H1 (cell line): ENCODE measurements around the gene GJB3. TPM values are rescaled to one million over a fixed set of nuclear protein-coding genes. Genes with fewer than 3 reads are reported as not detected.

ENCODE experiments used
- CTCF ChIA-PET: fragments of 300-600 bp; sonication (Branson Sonifier 250); formaldehyde crosslinking; loops from one replicate; lab custom pipeline; 2021; ENCODE audit not compliant: partially characterized antibody; lab: Charles Lee
- POLR2A ChIA-PET: fragments of 300-600 bp; sonication (Branson Sonifier 250); formaldehyde crosslinking; loops from one replicate; lab custom pipeline; 2021; ENCODE audit warnings: inconsistent platforms; ENCODE audit not compliant: partially characterized antibody; lab: Charles Lee
- DNase-seq, 2 experiments: peaks; one replicate each; pipeline versions ENCODE4 v3.0.0 to v3.0.0-alpha.2; 2010 to 2022; ENCODE audit warnings: low spot score in 2 of 2, low read depth in 1 of 2, mixed read lengths in 1 of 2
- FAIRE-seq: peaks from 2 replicates; lab custom pipeline; 2011; peaks lifted over from hg19 to GRCh38; lab: Jason Lieb, UNC
- H2AFZ ChIP-seq: 2 replicates; pipeline ENCODE4 v1.8.1; 2012; ENCODE audit warnings: low read length, inconsistent platforms
- H2AK5ac ChIP-seq: 2 replicates; pipeline ENCODE4 v1.6.1; 2013; ENCODE audit warnings: low read depth, low read length
- H2BK120ac ChIP-seq: replicated peaks from 2 replicates; pipeline ENCODE3; 2013; ENCODE audit warnings: low read depth, low read length, inconsistent platforms
- H2BK12ac ChIP-seq: 2 replicates; pipeline ENCODE4 v1.6.1; 2013; ENCODE audit warnings: low read depth, low read length
- H2BK15ac ChIP-seq: 2 replicates; pipeline ENCODE4 v1.6.1; 2013; ENCODE audit warnings: low read length
- H2BK20ac ChIP-seq: 2 replicates; pipeline ENCODE4 v1.6.1; 2013; ENCODE audit warnings: low read length
- H2BK5ac ChIP-seq: 2 replicates; pipeline ENCODE4 v1.6.1; 2013; ENCODE audit warnings: low read depth, low read length
- H3K14ac ChIP-seq: 2 replicates; pipeline ENCODE4 v1.6.1; 2013; ENCODE audit warnings: inconsistent platforms; ENCODE audit not compliant: insufficient read length
- H3K18ac ChIP-seq: 2 replicates; pipeline ENCODE4 v1.6.1; 2013; ENCODE audit warnings: low read length; ENCODE audit errors: extremely low read depth
- H3K23ac ChIP-seq: 2 replicates; pipeline ENCODE4 v1.6.1; 2013; ENCODE audit warnings: inconsistent platforms; ENCODE audit not compliant: insufficient read length
- H3K23me2 ChIP-seq: 2 replicates; pipeline ENCODE4 v1.6.1; 2013; ENCODE audit warnings: low read depth, low read length
- H3K27ac ChIP-seq: 2 replicates; pipeline ENCODE4 v1.6.1; 2011; ENCODE audit warnings: low read depth, low read length, inconsistent platforms
- H3K27me3 ChIP-seq, 4 experiments: replicated peaks in 1 of 4; 1 replicate in 1 of 4; 2 replicates in 3 of 4; pipeline versions ENCODE4 v1.6.1 to v1.8.1; 2011 to 2013; ENCODE audit warnings: low read length in 3 of 4, mild to moderate bottlenecking in 3 of 4, inconsistent platforms in 2 of 4, mixed read lengths in 2 of 4, moderate library complexity in 1 of 4; ENCODE audit not compliant: control insufficient read depth in 3 of 4, insufficient read depth in 3 of 4; ENCODE audit errors: extremely low read depth in 1 of 4
- H3K36me3 ChIP-seq, 4 experiments: 2 replicates each; pipeline versions ENCODE4 v1.6.1 to v1.8.1; 2011 to 2013; ENCODE audit warnings: mild to moderate bottlenecking in 4 of 4, low read length in 3 of 4, moderate library complexity in 2 of 4, control low read depth in 1 of 4, inconsistent platforms in 1 of 4; ENCODE audit not compliant: insufficient read depth in 4 of 4, control insufficient read depth in 2 of 4
- H3K4ac ChIP-seq: replicated peaks from 2 replicates; pipeline ENCODE3; 2013; ENCODE audit warnings: low read length, low read depth, mixed read lengths, inconsistent platforms; ENCODE audit not compliant: insufficient read length
- H3K4me1 ChIP-seq, 4 experiments: replicated peaks in 1 of 4; 1 replicate in 1 of 4; 2 replicates in 3 of 4; pipeline versions ENCODE4 v1.6.1 to v1.8.1; 2011 to 2013; ENCODE audit warnings: low read length in 3 of 4, inconsistent platforms in 2 of 4, mixed read lengths in 1 of 4; ENCODE audit not compliant: insufficient read depth in 4 of 4, control insufficient read depth in 3 of 4
- H3K4me2 ChIP-seq, 2 experiments: 2 replicates each; pipeline versions ENCODE4 v1.6.1 to v1.8.1; 2011 to 2013; ENCODE audit warnings: low read depth in 2 of 2, low read length in 2 of 2, control low read depth in 1 of 2, inconsistent platforms in 1 of 2, mild to moderate bottlenecking in 1 of 2; ENCODE audit not compliant: insufficient read depth in 1 of 2
- H3K4me3 ChIP-seq, 4 experiments: fragments of 200-600, 300-600 bp in 1 of 4; sonication (generic), shearing (Covaris generic), sonication (Bioruptor Twin) in 1 of 4; 2 replicates each; pipeline versions ENCODE4 v1.5.1 to v1.8.1; 2011 to 2016; ENCODE audit warnings: low read length in 4 of 4, low read depth in 3 of 4, control low read depth in 2 of 4, inconsistent platforms in 2 of 4, mild to moderate bottlenecking in 2 of 4, mixed read lengths in 1 of 4, moderate library complexity in 1 of 4; ENCODE audit not compliant: insufficient read depth in 2 of 4; ENCODE audit errors: extremely low read depth in 1 of 4
- H3K56ac ChIP-seq: replicated peaks from 2 replicates; pipeline ENCODE3; 2013; ENCODE audit warnings: low read depth, mild to moderate bottlenecking, mixed read lengths, low read length, inconsistent platforms; ENCODE audit not compliant: insufficient read length
- H3K79me1 ChIP-seq: 2 replicates; pipeline ENCODE4 v1.6.1; 2013; ENCODE audit warnings: low read depth, low read length, control low read depth
- H3K79me2 ChIP-seq, 2 experiments: 2 replicates each; pipeline versions ENCODE4 v1.6.1 to v1.8.1; 2012 to 2013; ENCODE audit warnings: low read length in 2 of 2, mild to moderate bottlenecking in 2 of 2, inconsistent platforms in 1 of 2; ENCODE audit not compliant: insufficient read depth in 2 of 2, control insufficient read depth in 1 of 2
- H3K9ac ChIP-seq, 4 experiments: replicated peaks in 1 of 4; 1 replicate in 1 of 4; 2 replicates in 3 of 4; pipeline versions ENCODE4 v1.6.1 to v1.8.1; 2011 to 2013; ENCODE audit warnings: low read depth in 3 of 4, low read length in 3 of 4, control low read depth in 2 of 4, mild to moderate bottlenecking in 2 of 4, moderate library complexity in 2 of 4, inconsistent platforms in 1 of 4; ENCODE audit errors: extremely low read depth in 1 of 4
- H3K9me3 ChIP-seq, 2 experiments: 2 replicates each; pipeline versions ENCODE4 v1.6.1 to v1.8.1; 2012 to 2013; ENCODE audit warnings: mild to moderate bottlenecking in 2 of 2, moderate library complexity in 2 of 2, control low read depth in 1 of 2, inconsistent platforms in 1 of 2, low read depth in 1 of 2, low read length in 1 of 2, mixed read lengths in 1 of 2; ENCODE audit not compliant: insufficient read depth in 2 of 2
- H4K20me1 ChIP-seq, 2 experiments: replicated peaks in 1 of 2; 2 replicates each; pipeline versions ENCODE3 to v1.8.1; 2011 to 2013; ENCODE audit warnings: inconsistent platforms in 2 of 2, low read length in 2 of 2, mild to moderate bottlenecking in 1 of 2; ENCODE audit not compliant: insufficient read depth in 2 of 2, control insufficient read depth in 1 of 2
- H4K5ac ChIP-seq: 2 replicates; pipeline ENCODE4 v1.6.1; 2013; ENCODE audit warnings: low read length, low read depth, mixed read lengths, inconsistent platforms; ENCODE audit not compliant: insufficient read length
- H4K8ac ChIP-seq: 2 replicates; pipeline ENCODE4 v1.8.0; 2013; ENCODE audit warnings: mild to moderate bottlenecking, moderate library complexity, low read length, inconsistent platforms; ENCODE audit not compliant: insufficient read depth; ENCODE audit errors: extremely low read depth
- H4K91ac ChIP-seq: replicated peaks from 2 replicates; pipeline ENCODE3; 2013; ENCODE audit warnings: low read length, mixed read lengths, inconsistent platforms; ENCODE audit not compliant: insufficient read length
- E2F6 ChIP-seq: IDR thresholded peaks from 2 replicates; pipeline ENCODE4 v1.6.1; 2012; ENCODE audit warnings: inconsistent platforms
- EGR1 ChIP-seq: IDR thresholded peaks from 2 replicates; pipeline ENCODE4 v1.6.1; 2011; ENCODE audit warnings: low read depth, low read length, borderline replicate concordance
- EZH2 ChIP-seq: fragments of 200-600 bp; sonication (generic); IDR thresholded peaks from 2 replicates; pipeline ENCODE4 v1.7.1; 2012; ENCODE audit warnings: low read depth, mild to moderate bottlenecking, moderate library complexity, low read length, inconsistent platforms; ENCODE audit not compliant: severe bottlenecking
- HDAC2 ChIP-seq, 2 experiments: fragments of 300-600 bp in 1 of 2; sonication (generic) in 1 of 2; IDR thresholded peaks; 2 replicates each; pipeline ENCODE4 v1.6.1; 2011 to 2012; ENCODE audit warnings: low read depth in 2 of 2, low read length in 2 of 2, mild to moderate bottlenecking in 2 of 2, moderate library complexity in 2 of 2, borderline replicate concordance in 1 of 2, inconsistent platforms in 1 of 2
- KDM5A ChIP-seq: fragments of 200-600 bp; IDR thresholded peaks from 2 replicates; pipeline ENCODE4 v1.7.1; 2012; ENCODE audit warnings: mild to moderate bottlenecking, low read length, inconsistent platforms, mixed read lengths
- NANOG ChIP-seq: IDR thresholded peaks from 2 replicates; pipeline ENCODE4 v1.6.1; 2011; ENCODE audit warnings: low read length, low read depth, mild to moderate bottlenecking, inconsistent platforms; ENCODE audit not compliant: insufficient read depth, poor library complexity, severe bottlenecking
- RXRA ChIP-seq: IDR thresholded peaks from 2 replicates; pipeline ENCODE4 v1.6.1; 2011; ENCODE audit warnings: low read depth, mild to moderate bottlenecking, low read length, moderate library complexity; ENCODE audit not compliant: insufficient read depth
- SIX5 ChIP-seq: IDR thresholded peaks from 2 replicates; pipeline ENCODE4 v1.6.1; 2011; ENCODE audit warnings: mild to moderate bottlenecking, low read depth, low read length
- SP4 ChIP-seq: IDR thresholded peaks from 2 replicates; pipeline ENCODE4 v1.6.1; 2012; ENCODE audit warnings: low read length, inconsistent platforms
- ZNF274 ChIP-seq: IDR thresholded peaks from 2 replicates; pipeline ENCODE4 v1.7.0; 2012; ENCODE audit warnings: low read length, borderline replicate concordance; ENCODE audit errors: extremely low read depth
- WGBS, 2 experiments: shearing (Covaris generic) in 1 of 2; methylation state at CpG; one replicate each; pipeline versions ENCODE4 v1.1.6 to v1.1.7; 2013 to 2015; ENCODE audit warnings: low lambda C conversion rate in 2 of 2, mixed read lengths in 2 of 2, inconsistent platforms in 1 of 2, low coverage in 1 of 2, missing lambda C conversion rate in 1 of 2; ENCODE audit not compliant: insufficient replicate concordance in 2 of 2, insufficient coverage in 1 of 2, insufficient read length in 1 of 2; ENCODE audit errors: extremely low coverage in 1 of 2, missing lambda C conversion rate in 1 of 2; 5-methylcytosine and 5-hydroxymethylcytosine counted together
- polyA plus RNA-seq, 7 experiments: library from polyadenylated mRNA; depleted of rRNA in 3 of 7; stranded (reverse) in 5 of 7; unstranded in 2 of 7; fragments of >200 nt in 5 of 7; fragments of 200-250 nt in 2 of 7; gene quantifications; 1 replicate in 5 of 7; 2 replicates in 1 of 7; 4 replicates in 1 of 7; pipeline versions ENCODE4 v1.2.1 to v1.2.3, GENCODE V29; 2011 to 2013; ENCODE audit warnings: missing spikeins in 2 of 7, mixed read lengths in 2 of 7
- total RNA-seq: library from RNA; stranded (reverse); fragmentation: NEBNext Ultra II Directional; extraction: Animal tissue kit (Norgen Biotek cat#: 25700); gene quantifications from 2 replicates; pipeline ENCODE4 v1.2.1, GENCODE V29; 2021

Gene GJB3
- total and polyA plus RNA-seq, 2 of the 8 experiments (the other 6 are each of a cell fraction or from before 2014, with no cell fraction given): 0.93 to 1.6 TPM

- H2AK5ac ChIP-seq: no peak overlapping the region
- FAIRE-seq (no peak), DNase-seq (no peak)
- H3K4me2 ChIP-seq: no peak overlapping the region
- no peak overlapping the region for H4K5ac ChIP-seq
- no peak overlapping the region for H4K91ac ChIP-seq
- H4K8ac ChIP-seq: no peak overlapping the region
- 83% methylated on average over 6 of the region's 6 CpGs; no CpG with 5 or more reads in 1 of the 2 experiments for WGBS, 2 experiments
- no peak overlapping the region for H2BK20ac ChIP-seq
- H3K9ac ChIP-seq: no peak overlapping the region
- H3K79me2 ChIP-seq: no peaks in the 10 kb centered on the region
- peaks cover 0 to 24% (median 10%) of the 10 kb centered on the region in 4 experiments; a peak in 5 of 7 replicates for H3K27me3 ChIP-seq
- no peaks in the 10 kb centered on the region for H3K36me3 ChIP-seq
- no peak overlapping the region for H3K27ac ChIP-seq
- H3K14ac ChIP-seq: no peak overlapping the region
- POLR2A ChIA-PET: no interaction called here
- H3K4me3 ChIP-seq: no peak overlapping the region
- no peaks in the 10 kb centered on the region for H4K20me1 ChIP-seq
- no peak overlapping the region for H3K18ac ChIP-seq
- H3K4ac ChIP-seq: no peak overlapping the region
- no peak overlapping the region for H2AFZ ChIP-seq
- CTCF ChIA-PET: interaction anchor here (1.1 to 1.7 kb wide), 3 partner anchors 19 to 50 kb away, joined by 3 read pairs; partner anchors contain the start of gene GJB4
- no peaks in the 10 kb centered on the region for H3K9me3 ChIP-seq
- H2BK15ac ChIP-seq: no peak overlapping the region
- H2BK12ac ChIP-seq: no peak overlapping the region
- H3K23ac ChIP-seq: no peak overlapping the region
- no peak overlapping the region for H3K56ac ChIP-seq
- peaks cover 0 to 14% (median 5%) of the 10 kb centered on the region in 4 experiments; a peak in 4 of 7 replicates for H3K4me1 ChIP-seq
- H3K23me2 ChIP-seq: peaks cover 15% of the 10 kb centered on the region; the same call in 1 of the 2 replicates
- H2BK5ac ChIP-seq: no peak overlapping the region
- H2BK120ac ChIP-seq: no peak overlapping the region
- no peaks in the 10 kb centered on the region for H3K79me1 ChIP-seq
- TF ChIP-seq ZNF274: no peak
- TF ChIP-seq RXRA: no peak
- no peak for TF ChIP-seq E2F6
- no peak for TF ChIP-seq SIX5
- TF ChIP-seq EZH2: no peak
- TF ChIP-seq NANOG: no peak
- no peak for TF ChIP-seq KDM5A
- TF ChIP-seq HDAC2 (IDR thresholded peaks at IDR 0.05; ENCODE audit: borderline replicate concordance in 1 of 2, low read depth in 2 of 2, low read length in 2 of 2): no peak
- no peak for TF ChIP-seq SP4
- TF ChIP-seq EGR1: no peak
Measured at GRCh38 chr1:34778381-34778780, 2.6 kb upstream of the GJB3 start.
